Measurements from ENCODE around the gene SPHK2.

DNA sequence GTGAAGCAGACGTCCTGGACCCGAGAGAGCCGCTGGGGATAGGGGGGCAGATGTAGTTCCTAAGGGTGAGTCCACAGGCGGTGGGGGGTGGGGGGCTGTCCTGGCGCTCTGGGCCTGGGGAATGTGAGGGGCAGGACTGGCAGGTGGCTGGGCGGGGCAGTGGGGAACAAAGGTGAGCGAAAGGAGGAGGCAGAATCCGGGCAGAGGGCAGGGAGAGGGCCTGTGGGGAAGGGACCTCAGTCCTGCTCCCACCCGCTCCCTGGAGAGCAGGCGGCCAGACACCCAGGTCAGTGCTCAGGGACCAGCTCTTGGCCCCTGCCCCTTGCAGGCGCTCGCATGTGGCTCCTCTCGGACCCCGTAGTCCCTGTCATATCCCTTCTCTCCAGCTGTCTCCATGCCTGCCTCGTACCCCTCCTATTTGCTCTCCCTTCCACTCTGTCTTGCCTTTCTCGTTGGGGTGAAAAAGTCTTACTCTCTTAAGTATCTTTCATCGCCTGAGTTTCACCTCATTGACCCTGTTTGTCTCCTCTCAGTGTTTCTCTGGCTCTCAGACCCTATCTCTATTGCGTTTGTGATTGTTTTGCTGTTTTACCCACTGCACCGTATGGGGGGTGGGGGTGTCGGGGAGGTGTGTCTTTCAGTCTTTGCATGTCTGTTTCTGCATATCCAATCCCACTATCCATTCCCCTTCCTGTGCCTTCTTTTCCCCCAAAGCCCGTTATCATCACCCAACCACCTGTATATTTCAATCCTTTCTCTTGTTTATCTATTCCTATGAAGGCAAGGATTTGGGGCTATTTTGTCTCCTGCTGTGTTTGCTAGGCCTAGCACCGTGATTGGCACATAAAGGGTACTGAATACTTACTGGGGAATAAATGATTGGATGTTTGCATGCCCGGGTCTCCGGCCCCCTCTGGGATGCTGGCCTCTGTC lies 5.8 kb downstream of the SPHK2 start:
- TF ChIP-seq CTCF (IDR thresholded peaks at IDR 0.05; ENCODE audit: insufficient read depth, low read length) (no peak), POLR2AphosphoS5 (IDR thresholded peaks at IDR 0.05; ENCODE audit: low read depth) (no peak), REST (IDR thresholded peaks at IDR 0.05; ENCODE audit: insufficient replicate concordance, low read depth) (no peak), GABPA (IDR thresholded peaks at IDR 0.05; ENCODE audit: low read depth) (no peak), SPI1 (IDR thresholded peaks at IDR 0.05; ENCODE audit: borderline replicate concordance, low read depth) (no peak)
